ENCODE measurements around the gene COQ8A.

The COQ8A gene

GRCh38 chr1:227032396-227032795, 92.3 kb downstream of the COQ8A start:
- DNase-seq, result no peak

DNA sequence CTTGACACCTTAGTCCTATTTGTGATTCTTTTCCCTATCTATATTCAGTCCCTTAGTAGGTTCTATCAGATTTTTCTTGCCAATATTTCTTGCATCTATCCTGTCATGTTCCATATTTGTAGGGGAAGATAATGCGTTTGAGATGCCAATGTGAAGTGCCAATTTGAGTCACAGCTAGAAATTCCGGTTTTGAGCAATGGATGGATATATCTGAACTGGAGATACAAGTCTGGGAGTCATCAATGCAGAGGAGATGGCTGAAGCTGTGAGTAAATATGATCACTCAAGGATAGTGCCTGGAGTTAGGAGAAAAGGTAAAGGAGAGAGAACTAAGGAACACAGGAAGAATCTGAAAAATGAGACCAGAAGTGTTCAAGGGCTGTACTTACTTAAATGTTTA, 93.8 kb downstream of the COQ8A start:
- DNase-seq, result no peak

- DNase-seq, result no peak
Observed at GRCh38 chr1:227035316-227035715, 95.2 kb downstream of the COQ8A start.

DNA sequence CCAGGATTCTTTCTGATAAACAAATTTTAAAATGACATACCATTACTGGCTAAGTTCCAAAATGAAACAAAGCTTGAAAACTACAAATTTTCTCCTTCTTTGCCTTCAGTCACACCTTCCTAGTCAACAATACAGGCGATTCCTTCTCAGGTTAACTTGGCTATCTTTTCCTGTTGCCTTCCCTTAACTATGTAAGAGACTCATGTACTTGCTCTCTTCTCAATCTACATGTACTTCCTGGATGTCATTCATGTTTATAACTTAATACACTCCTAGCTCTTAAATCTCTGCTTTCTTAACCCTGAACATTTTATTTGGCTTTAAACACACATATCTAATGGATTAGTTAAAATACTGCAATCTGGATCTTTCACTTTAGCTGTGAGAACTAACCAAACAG, 97.0 kb downstream of the COQ8A start:
- DNase-seq, result no peak

All from cortex of kidney (tissue), 1 donor.